HG03439 (cell line): ENCODE data around the gene PDGFC.
"Not testable (repeated sequence)": the region's sequence is repeated elsewhere in the genome, so short reads cannot be mapped to it uniquely, and the experiment has no call there.

Experiments
- ATAC-seq: cut with Tn5 transposase; IDR thresholded peaks from one replicate; pipeline ENCODE4 v1.9.1; 2021; ENCODE audit warnings: mild to moderate bottlenecking, moderate library complexity; ENCODE audit not compliant: unreplicated experiment

Gene PDGFC

DNA sequence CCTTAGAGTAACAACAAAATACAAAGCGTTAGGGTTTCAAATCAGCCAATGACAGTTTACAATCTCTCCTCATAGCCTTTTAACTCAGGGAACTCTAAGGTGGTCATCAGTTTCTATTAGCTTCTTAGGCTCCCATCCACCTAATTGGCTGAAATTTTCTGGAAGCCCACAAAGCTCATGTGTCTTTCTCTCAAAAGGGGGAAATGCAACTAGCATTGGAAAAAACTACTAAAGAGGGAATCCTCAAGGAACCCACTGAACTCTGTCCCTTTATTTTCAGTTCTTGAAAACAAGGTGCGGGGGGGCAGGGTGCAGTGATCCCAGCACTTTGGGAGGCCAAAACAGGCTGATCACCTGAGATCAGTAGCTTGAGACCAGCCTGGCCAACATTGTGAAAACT, 56.4 kb downstream of the PDGFC start:
- no peak for ATAC-seq

DNA sequence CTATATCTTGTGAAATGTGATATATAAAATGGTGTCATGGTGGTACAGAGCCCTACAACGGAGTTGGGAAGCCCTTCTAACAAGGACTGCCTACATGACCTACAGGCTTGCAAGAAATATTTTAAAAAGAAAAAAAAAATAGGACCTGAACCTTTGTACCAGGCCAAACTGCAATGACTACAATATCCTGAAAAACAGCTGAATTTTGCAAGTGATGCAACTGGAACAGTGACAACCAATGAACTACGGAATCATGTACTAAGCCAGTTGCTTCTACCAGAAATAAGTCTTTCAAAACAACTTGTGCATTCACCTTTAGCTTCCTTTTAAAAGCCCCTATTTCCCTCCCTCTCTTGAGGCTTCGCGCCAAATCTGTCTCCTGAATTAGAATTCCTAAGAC, 58.4 kb downstream of the PDGFC start:
- ATAC-seq = no peak

DNA sequence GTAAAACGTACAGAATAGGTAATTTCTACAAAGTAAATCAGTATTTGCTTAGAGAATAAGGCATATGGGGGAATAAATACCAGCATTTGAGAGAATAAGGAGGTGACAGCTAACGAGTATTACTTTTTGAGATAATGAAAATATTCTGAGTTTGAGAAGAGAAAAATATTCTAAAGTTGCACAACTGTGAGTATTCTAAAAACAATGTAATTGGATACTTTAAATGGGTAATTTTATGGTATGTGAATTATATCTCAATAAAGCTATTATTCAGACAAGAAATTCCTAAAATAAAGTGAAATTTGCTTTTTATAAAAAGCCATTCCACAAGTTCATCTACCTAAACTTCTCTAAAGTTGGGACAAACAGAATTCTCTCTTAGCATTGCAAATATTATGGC, 62.6 kb downstream of the PDGFC start:
- no peak for ATAC-seq

DNA sequence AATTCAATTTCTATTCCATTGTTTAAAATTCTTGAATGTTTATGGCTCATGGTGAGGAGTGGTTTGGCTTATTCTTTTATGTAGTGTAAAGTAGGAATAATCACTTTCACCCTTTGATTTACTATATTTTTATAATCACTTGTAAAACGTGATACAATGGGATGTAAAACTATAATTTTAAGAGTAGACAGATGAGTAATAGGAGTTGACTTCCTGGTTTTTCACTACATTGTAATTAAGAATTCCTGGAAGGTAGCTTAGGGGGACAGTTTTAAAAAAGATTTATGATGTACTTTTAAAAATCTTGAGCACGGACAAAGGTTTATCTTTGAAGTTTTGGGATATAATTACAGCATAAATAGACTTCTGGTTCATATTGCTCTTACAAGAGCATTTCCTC, 65.3 kb downstream of the PDGFC start:
- no peak for ATAC-seq

DNA sequence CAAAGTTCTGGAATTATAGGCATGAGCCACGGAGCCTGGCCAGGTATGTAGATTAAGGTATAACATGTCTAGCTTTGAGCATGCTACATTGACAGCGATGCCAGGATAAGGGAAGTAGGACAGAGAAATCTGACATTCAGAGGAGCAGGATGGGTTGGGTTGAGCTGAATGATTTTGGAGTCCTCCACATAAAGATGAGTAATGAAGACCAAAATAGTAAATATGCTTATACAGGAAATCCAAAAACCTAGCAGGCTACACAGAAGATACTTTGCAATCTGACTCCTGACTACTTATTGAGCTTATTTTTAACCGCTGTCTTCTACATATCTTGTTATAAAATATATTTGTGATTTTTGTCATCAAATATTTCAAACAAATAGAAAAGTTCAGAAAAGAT, 69.7 kb downstream of the PDGFC start:
- no peak for ATAC-seq

DNA sequence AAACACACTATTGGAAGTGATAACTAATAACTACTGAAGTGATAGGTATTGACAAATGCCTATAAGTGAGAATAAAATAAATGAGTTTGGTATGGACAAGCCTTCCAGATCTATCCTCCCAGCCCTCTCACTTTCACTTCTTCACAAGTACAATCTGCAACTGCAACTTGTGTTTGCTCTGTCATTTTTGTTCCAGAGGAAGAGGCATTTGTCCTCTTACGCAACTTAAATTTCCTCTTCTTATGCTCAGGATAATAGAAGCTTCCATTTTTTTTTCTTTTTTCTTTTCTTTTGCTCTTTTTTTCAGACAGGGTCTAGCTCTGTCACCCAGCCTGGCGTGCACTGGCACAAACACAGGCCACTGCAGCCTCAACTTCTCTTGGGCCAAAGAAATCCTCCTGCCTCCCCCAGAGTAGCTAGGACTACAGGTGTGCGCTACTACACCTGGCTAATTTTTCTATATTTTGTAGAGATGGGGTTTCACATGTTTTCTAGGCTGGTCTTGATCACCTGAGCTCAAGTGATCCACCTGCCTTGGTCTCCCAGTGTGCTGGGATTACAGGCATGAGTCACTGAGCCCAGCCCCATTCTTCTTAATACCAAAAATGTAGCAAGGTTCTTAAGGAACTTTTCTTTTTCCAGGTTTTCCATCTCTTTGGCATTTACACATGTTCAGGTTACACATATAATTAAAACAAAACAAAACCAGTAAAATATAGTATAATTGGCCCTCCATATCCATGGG, 73.1 kb downstream of the PDGFC start:
- ATAC-seq = no peak

DNA sequence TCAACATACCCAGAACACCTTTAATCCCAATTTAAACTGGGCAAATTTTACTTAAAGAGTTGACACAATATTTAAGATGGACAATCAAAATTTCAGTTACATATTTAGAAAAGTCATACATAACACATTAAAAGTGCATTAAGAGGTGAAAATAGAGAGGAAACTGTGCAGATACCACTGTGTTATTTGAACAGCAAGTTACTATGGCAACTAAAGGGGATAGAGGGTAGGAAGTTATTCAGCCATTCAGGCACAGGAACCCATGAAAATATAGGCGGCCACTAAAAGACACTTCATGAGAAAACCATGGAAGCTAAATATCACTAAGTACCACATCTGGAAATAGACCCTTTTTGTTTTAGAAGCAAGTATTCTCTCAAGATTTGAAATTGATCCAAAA, 75.1 kb downstream of the PDGFC start:
- no peak for ATAC-seq

DNA sequence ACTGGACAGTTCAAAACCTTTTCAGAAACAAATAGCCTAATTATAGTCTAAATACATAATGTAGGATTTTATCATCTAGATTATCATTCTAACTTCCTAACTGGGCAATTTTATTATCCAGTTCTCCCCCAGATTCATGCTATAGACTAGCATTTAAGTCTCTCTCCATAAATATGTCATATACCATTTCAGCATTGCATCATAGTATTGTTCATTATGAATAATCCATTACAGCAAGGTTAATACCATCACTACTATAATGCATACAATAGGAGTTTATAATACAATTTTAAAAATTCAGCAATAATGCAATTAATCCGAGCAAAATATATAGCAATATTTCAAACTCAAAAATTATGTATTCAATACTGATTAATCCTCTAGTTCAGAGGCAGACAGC, 77.4 kb downstream of the PDGFC start:
- no peak for ATAC-seq

DNA sequence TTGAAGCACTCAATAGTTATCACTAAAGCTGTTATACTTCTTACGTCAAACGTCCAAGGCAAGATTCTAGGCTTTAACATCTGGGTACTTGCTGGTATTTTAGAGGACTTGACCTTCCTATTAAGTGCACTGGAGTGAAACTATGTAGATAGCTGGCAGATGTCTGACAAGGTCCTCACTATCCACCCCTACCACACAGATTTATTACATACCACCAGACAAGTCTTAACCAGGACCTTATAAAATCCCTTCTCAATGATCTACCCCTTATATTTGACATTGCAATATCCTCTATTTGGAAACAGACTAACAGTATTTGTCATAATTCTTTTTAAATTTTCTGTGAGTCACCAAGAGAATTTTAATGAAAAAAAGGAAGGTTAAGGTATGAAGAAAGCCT, 78.8 kb downstream of the PDGFC start:
- ATAC-seq = no peak

DNA sequence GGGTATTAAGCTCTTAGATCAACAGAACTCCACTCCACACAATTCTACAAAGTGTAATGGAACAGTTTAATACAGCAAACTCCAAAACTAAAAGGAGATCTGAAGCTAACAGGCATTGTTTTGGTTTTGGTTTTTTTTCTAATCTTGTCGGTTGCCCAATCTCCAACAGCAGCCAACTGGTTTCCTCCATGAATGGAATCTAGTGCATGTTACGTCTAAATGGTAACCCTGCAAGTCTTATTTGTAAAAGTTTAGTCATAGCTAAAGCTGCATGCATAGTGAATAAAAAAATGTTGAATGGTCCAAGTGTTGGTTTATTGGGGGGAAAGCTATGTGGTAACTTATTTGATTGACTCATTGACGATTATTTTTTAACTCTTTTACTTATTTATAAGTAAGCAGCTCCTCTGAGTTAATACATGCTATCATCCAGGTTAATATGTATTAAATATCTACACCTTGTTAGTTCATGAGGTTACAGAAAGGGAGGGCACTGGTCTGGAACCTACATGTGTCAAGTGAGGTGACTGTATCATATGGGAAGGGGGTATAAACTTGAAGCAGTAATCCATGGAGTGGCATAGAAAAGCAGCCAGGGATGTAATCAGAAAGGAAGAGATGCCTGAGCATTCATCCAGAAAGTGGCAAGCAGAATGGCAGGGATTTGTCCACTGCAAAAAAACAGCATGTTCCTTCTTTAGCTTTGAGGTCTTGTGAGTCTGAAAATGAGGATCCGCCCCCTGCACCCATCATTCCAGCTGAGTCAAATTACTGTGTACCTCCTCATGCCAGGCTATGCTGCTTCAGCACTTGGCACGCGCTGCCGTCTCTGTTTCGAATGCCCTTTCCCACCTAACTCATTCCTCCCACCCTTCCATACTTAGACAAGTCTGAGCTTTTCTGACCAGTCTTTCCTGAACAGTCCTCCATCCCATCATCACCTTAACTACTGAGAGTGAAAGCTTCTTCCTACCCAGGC, 81.7 kb downstream of the PDGFC start:
- ATAC-seq = no peak

DNA sequence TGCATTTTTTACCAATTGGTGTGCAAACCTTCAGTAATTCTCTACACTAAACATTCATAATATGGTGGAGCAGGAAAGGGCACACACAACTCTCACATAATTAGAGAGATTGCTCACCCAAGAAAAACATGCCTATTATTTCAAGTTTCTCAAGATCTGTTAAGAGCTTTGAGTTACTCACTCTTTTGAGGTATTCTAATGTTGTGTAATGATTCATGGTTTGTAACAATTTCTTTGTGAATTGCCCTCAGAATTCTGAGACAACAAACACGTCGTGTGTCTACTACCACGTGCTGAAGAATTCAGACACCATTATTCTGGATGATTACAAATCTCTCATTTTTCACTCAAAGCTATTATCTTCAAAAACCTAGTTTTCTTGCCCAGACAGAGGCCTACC, 82.8 kb downstream of the PDGFC start:
- ATAC-seq = no peak

DNA sequence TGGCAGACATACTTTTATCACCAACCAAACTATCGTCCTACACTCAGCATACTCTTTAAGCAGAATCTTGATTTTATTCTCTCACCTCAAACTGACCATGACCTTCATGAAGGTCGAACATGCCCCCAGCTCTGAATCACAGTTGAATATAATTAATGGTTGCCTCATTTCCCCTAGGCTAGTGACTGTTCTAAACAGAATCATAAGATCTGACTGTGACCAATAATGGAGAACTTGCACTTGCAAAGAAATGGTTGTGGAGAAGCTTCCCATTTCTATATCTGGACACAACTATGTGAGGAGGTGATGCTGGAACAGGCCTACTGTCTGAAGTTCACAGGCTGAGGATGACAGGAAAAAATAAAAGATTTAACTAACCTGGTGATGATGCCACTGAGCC, 85.1 kb downstream of the PDGFC start:
- no peak for ATAC-seq

DNA sequence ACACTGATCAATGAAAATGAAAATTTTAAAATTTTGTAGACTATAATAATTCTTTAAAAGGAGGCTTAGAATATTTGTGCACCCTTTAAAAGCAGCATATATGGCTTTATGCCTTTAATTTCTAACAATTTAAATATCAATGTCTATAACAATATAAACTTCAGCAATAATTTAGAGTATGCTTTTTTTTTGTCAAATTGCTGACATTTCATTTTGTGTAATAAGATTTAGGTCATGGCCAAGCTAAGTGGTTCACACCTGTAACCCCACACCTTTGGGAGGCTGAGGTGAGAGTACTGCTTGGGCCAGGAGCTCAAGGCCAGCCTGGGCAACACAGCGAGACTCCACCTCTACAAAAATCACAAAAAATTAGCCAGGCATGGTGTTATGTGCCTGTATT, 86.2 kb downstream of the PDGFC start:
- ATAC-seq = no peak

DNA sequence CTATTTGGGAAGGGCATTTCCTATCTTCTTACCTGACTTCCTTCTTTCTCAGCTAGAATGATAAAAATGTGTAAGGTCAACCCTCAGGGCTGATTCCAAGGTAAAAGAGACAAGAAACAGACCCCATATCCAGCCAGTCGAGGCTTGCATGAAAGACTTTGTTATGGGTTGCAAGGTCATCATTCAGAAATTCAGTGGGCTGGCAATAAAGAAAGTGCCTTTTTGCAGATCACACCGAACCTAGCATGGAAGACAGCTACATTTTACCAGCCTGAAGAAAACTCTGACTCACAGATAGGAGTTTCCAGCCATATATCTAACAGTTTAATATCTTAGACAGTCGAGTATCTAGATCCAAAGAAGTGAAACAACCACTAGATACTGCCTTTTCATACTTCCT, 87.4 kb downstream of the PDGFC start:
- no peak for ATAC-seq

DNA sequence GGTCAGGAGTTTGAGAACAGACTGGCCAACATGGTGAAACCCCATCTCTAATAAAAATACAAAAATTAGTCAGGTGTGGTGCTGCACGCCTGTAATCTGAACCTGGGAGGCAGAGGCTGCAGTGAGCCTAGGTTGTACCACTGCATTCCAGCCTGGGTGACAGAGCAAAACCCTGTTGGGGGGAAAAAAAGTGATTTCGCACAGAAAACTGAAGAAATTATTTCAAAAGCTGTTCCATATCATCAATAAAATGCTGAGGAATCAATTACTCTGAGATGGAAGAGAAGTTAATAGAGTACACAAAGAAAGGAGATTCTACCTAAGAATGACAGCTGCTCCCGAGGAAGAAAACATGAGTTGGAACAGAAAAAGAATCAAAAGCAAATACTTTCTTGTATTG, 95.9 kb downstream of the PDGFC start:
- ATAC-seq = no peak

DNA sequence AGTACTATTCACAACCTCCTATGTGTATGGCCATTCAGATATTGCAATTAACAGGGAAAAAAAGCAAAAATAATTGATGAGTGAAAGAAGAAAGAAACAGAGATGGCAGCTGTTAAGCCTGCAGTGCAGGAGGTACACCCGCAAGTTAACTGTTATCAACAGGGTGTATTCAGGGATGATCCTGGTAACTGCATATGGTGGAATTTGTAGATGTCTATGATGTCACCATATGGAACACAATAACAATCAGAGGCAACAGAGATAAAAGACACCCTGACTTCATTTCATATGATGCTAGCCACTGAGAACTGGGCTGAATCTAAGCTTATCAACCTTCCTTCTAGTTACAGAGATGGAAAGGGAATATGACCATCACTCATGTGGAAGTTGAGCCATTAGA, 96.5 kb downstream of the PDGFC start:
- ATAC-seq = no peak

DNA sequence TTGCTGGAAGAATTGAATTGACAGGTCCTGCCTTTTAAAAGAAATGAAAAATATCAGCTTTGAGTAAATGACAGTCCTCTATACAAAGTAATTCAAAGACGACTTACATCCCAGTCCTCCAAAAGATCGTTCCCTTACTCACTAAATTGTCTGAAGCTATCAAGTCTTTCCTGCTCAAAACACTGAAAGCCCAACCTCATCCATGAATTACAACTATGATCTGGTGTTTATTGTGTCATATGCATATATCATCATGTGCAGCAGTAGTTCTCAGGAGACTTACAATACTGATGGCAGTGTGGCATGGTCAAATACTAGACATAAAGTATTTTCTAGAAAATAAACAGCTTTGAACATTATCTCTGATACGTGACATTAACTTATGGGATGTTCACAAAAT, 97.8 kb downstream of the PDGFC start:
- ATAC-seq = no peak

DNA sequence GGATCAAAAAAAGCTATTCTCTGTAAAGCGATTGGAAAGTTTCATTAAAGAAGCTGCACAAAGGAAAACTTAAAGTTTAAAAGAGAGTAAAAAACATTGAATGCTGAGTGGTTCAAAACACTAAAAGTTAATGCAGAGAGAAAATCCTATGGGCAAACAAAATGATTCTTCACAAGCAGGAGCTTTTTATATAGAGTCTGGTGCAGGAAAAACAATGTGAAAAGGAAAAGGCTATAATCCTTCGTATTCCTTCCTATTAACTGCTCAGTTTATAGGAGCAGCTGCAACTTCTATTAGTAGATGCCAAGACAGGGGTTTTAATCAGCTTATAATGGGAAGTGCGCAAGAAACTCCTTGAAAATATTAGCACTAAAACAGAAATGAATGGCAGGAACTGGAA, 100.7 kb downstream of the PDGFC start:
- no peak for ATAC-seq

DNA sequence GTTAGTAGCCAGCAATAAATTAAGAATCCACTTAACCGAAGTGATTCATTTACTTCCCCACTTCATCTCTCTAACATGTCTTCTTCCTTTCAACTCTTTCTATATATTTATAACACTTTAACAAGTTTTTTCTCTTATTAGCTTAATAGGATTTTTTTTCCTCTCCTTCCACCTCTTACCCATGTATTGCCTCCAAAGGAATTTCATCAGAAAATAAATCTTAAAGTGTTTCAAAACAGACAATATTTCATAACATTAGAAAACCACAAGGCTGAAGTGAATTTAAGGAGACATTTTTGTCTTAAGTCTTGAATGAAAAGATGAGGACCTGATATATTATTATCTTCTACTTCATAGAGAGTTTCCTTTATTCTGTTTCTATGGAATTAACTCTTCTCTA, 101.5 kb downstream of the PDGFC start:
- ATAC-seq = no peak

DNA sequence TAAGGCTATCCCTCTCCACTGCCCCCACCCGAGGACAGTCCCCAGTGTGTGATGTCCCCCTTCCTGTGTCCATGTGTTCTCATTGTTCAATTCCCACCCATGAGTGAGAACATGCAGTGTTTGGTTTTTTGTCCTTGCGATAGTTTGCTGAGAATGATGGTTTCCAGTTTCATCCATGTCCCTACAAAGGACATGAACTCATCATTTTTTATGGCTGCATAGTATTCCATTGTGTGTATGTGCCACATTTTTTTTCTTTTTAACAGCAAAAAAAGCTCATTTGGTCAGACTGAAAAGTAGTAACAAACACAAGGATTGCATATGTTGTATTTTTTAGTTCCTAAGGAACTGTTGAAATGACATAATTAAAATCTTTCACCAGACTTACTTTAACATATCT, 105.5 kb downstream of the PDGFC start:
- ATAC-seq = not testable (repeated sequence)

DNA sequence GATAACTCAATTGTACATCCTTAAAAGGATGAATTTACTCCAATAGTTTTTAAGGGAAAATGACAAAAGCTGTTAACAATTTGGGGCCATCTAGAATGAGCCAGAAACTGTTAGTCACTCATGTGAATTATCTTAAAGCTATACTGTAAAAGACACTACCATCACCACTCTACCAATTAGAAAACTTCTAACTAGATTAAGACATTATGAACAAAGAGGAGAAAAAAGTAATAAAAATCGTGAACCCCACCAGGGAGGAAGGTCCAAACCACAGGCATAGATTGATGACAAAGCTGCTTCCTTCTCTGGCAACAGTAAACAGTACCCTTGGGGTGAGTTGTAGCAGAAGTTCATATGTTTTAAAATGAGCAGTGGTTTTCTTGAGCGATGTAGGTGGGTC, 106.1 kb downstream of the PDGFC start:
- no peak for ATAC-seq

DNA sequence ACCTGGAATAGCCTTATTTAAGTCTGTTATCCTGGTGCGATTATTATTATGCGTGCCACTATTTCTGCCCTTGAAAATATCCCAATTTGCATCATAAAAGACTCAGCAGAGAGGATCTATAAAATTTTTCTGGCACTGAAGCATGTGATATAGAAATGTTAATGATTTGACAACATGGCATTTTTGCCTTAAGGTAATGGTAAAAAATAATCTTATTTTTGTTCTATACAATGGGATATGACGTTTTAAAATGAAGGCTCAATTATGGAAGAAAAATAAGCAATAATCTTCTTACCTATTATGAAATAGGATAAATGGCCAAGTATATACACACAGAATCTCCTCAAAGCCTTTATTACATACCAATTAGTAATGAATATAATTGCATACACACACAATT, 113.5 kb downstream of the PDGFC start:
- no peak for ATAC-seq
